OCI-LY3 (cell line): ENCODE measurements around the gene RCE1.
A peak's percentile ranks its signal among the peaks of the same experiment; 100 is the strongest.

ENCODE experiments used
- H2AFZ ChIP-seq: fragments of 200-600, 300-600 bp; shearing (Covaris generic); 2 replicates; pipeline ENCODE4 v1.6.0; 2014; ENCODE audit warnings: antibody characterized with exemption, low read depth, low read length
- H3K27ac ChIP-seq: fragments of 200-600, 300-600 bp; sonication (generic); 2 replicates; pipeline ENCODE4 v1.5.1; 2014; ENCODE audit warnings: mild to moderate bottlenecking, low read length, moderate library complexity, mixed read lengths
- H3K27me3 ChIP-seq: fragments of 200-600, 300-600 bp; sonication (generic); 2 replicates; pipeline ENCODE4 v1.6.1; 2014; ENCODE audit warnings: low read depth, low read length, mixed read lengths
- H3K36me3 ChIP-seq: fragments of 200-600, 300-600 bp; sonication (generic); replicated peaks from 2 replicates; pipeline ENCODE3; 2014; ENCODE audit warnings: low read depth, low read length, mixed read lengths
- H3K4me1 ChIP-seq: fragments of 300-600, 200-600 bp; sonication (generic); 2 replicates; pipeline ENCODE4 v1.6.1; 2014; ENCODE audit warnings: low read length, mixed read lengths
- H3K4me2 ChIP-seq: fragments of 200-600, 300-600 bp; sonication (generic); 2 replicates; pipeline ENCODE4 v1.6.1; 2014; ENCODE audit warnings: low read length, mixed read lengths
- H3K4me3 ChIP-seq: fragments of 300-600, 200-600 bp; sonication (generic); 2 replicates; pipeline ENCODE4 v1.5.1; 2014; ENCODE audit warnings: antibody characterized with exemption, mild to moderate bottlenecking, low read length, moderate library complexity
- H3K79me2 ChIP-seq: fragments of 300-600, 200-600 bp; shearing (Covaris generic); 2 replicates; pipeline ENCODE4 v1.6.1; 2014; ENCODE audit warnings: mild to moderate bottlenecking, low read length, mixed read lengths
- H3K9ac ChIP-seq: fragments of 300-600, 200-600 bp; shearing (Covaris generic); 2 replicates; pipeline ENCODE4 v1.6.0; 2014; ENCODE audit warnings: mild to moderate bottlenecking, low read length, moderate library complexity
- H3K9me3 ChIP-seq: fragments of 200-600, 300-600 bp; shearing (Covaris generic); 2 replicates; pipeline ENCODE4 v1.6.1; 2014; ENCODE audit warnings: low read length, mixed read lengths; ENCODE audit not compliant: insufficient read depth
- H4K20me1 ChIP-seq: fragments of 200-600, 300-600 bp; sonication (generic); 2 replicates; pipeline ENCODE4 v1.6.1; 2016; ENCODE audit warnings: low read length, mixed read lengths; ENCODE audit not compliant: insufficient read depth
- EZH2phosphoT487 ChIP-seq: fragments of 200-600 bp; shearing (Covaris generic); IDR thresholded peaks from 2 replicates; pipeline ENCODE4 v1.6.1; 2018; ENCODE audit warnings: antibody characterized with exemption, mixed run types, low read depth
- TF ChIP-seq, protein P1 (sequence below): fragments of 200-600, 300-600 bp; sonication (generic); IDR thresholded peaks from 2 replicates; pipeline ENCODE4 v1.5.1; 2014; ENCODE audit warnings: antibody characterized with exemption, low read length, low read depth

Gene RCE1

GRCh38 chr11:66887526-66887925 is 44.3 kb downstream of the RCE1 start:
- Histone ChIP-seq H3K4me2 (no peak overlapping the region), H3K27ac (no peak overlapping the region)
- no peak for TF ChIP-seq EZH2phosphoT487
- TF ChIP-seq, protein P1, sequence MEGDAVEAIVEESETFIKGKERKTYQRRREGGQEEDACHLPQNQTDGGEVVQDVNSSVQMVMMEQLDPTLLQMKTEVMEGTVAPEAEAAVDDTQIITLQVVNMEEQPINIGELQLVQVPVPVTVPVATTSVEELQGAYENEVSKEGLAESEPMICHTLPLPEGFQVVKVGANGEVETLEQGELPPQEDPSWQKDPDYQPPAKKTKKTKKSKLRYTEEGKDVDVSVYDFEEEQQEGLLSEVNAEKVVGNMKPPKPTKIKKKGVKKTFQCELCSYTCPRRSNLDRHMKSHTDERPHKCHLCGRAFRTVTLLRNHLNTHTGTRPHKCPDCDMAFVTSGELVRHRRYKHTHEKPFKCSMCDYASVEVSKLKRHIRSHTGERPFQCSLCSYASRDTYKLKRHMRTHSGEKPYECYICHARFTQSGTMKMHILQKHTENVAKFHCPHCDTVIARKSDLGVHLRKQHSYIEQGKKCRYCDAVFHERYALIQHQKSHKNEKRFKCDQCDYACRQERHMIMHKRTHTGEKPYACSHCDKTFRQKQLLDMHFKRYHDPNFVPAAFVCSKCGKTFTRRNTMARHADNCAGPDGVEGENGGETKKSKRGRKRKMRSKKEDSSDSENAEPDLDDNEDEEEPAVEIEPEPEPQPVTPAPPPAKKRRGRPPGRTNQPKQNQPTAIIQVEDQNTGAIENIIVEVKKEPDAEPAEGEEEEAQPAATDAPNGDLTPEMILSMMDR, result no peak

DNA sequence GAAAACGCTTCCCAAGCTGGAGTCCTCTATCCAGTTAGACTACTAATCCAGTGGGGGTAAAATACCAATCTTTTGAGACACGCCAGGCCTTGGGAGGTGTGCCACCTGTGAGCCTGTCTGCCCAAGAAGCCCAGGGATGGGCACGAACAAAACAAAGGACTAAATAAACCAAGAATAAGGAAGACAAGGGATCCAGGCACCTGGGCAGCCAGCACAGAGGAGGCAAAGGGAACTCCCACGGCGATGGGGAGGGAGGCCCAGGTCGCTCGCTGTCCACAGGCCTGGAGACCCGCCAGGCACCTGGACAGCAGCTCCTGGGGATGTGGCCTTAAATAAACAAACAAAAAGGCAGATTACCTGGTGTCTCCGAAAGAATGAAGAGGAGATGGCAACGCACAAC is 45.0 kb downstream of the RCE1 start:
- no peak overlapping the region for H3K9ac ChIP-seq
- no peaks in the 10 kb centered on the region for H3K79me2 ChIP-seq
- H3K36me3 ChIP-seq, result no peaks in the 10 kb centered on the region
- TF ChIP-seq EZH2phosphoT487, result no peak
- TF ChIP-seq, protein P1, result no peak
- peaks cover 31% of the 10 kb centered on the region for H3K4me1 ChIP-seq
- H3K27me3 ChIP-seq, result 0 out of 2 replicates have a peak, but pooled peaks cover 5% of the 10 kb centered on the region
- H4K20me1 ChIP-seq, result no peaks in the 10 kb centered on the region
- no peaks in the 10 kb centered on the region for H3K9me3 ChIP-seq
- no peak overlapping the region for H3K27ac ChIP-seq
- no peak overlapping the region for H2AFZ ChIP-seq
- H3K4me3 ChIP-seq, result no peak overlapping the region
- no peak overlapping the region for H3K4me2 ChIP-seq

More at GRCh38 chr11:66887526-66887925, 44.3 kb downstream of the RCE1 start:
- Histone ChIP-seq H3K36me3 (no peaks in the 10 kb centered on the region), H3K4me1 (peaks cover 24% of the 10 kb centered on the region), H3K4me3 (no peak overlapping the region), H4K20me1 (no peaks in the 10 kb centered on the region), H2AFZ (no peak overlapping the region), H3K9ac (no peak overlapping the region), H3K27me3 (no peaks in the 10 kb centered on the region), H3K9me3 (no peaks in the 10 kb centered on the region), H3K79me2 (no peaks in the 10 kb centered on the region)

- Histone ChIP-seq H3K9ac (no peak overlapping the region), H3K4me2 (0 out of 2 replicates have a peak overlapping the region, but pooled peaks have one; percentile 2), H3K79me2 (no peaks in the 10 kb centered on the region), H3K27ac (no peak overlapping the region), H3K4me1 (peaks cover 37% of the 10 kb centered on the region), H3K27me3 (peaks cover 16% of the 10 kb centered on the region), H3K9me3 (no peaks in the 10 kb centered on the region), H4K20me1 (no peaks in the 10 kb centered on the region), H2AFZ (no peak overlapping the region), H3K36me3 (no peaks in the 10 kb centered on the region), H3K4me3 (no peak overlapping the region)
- TF ChIP-seq EZH2phosphoT487, result no peak
- TF ChIP-seq, protein P1, result no peak
Measured at GRCh38 chr11:66889960-66890359, 46.7 kb downstream of the RCE1 start.

- Histone ChIP-seq H3K79me2 (no peaks in the 10 kb centered on the region), H4K20me1 (no peaks in the 10 kb centered on the region), H3K27me3 (peaks cover 26% of the 10 kb centered on the region), H3K36me3 (no peaks in the 10 kb centered on the region), H3K9ac (peak overlapping the region; percentile 8; the same call in 1 of the 2 replicates), H3K9me3 (no peaks in the 10 kb centered on the region), H3K4me1 (peaks cover 37% of the 10 kb centered on the region), H2AFZ (no peak overlapping the region; the same call in 1 of the 2 replicates), H3K4me3 (peak overlapping the region; percentile 41), H3K27ac (peak overlapping the region; percentile 69), H3K4me2 (peak overlapping the region; percentile 55)
- no peak for TF ChIP-seq EZH2phosphoT487
- TF ChIP-seq, protein P1, result peak; percentile 17; the same call in 1 of the 2 replicates
Measured at GRCh38 chr11:66891851-66892660, 48.8 kb downstream of the RCE1 start.
